ENCODE data around the gene RNF2. TPM values are rescaled to one million over a fixed set of nuclear protein-coding genes. Genes with fewer than 3 reads are reported as not detected.
"Not testable (repeated sequence)": the region's sequence is repeated elsewhere in the genome, so short reads cannot be mapped to it uniquely, and the experiment has no call there.

The RNF2 gene
- 75.3 and 77.0 TPM in 2 replicates for total RNA-seq (2021)
- long read RNA-seq, transcript RNF2-202 (7 exons, 3,606 nt) = major isoform, 296 of 369 reads
- long read RNA-seq, transcript RNF2-201 (6 exons, 1,677 nt) = minor isoform, 22 of 369 reads
- long read RNA-seq, partial matches to known transcripts = 14 of 369 reads
- long read RNA-seq, other reads (novel, unspliced or antisense) = 37 of 369 reads

DNA sequence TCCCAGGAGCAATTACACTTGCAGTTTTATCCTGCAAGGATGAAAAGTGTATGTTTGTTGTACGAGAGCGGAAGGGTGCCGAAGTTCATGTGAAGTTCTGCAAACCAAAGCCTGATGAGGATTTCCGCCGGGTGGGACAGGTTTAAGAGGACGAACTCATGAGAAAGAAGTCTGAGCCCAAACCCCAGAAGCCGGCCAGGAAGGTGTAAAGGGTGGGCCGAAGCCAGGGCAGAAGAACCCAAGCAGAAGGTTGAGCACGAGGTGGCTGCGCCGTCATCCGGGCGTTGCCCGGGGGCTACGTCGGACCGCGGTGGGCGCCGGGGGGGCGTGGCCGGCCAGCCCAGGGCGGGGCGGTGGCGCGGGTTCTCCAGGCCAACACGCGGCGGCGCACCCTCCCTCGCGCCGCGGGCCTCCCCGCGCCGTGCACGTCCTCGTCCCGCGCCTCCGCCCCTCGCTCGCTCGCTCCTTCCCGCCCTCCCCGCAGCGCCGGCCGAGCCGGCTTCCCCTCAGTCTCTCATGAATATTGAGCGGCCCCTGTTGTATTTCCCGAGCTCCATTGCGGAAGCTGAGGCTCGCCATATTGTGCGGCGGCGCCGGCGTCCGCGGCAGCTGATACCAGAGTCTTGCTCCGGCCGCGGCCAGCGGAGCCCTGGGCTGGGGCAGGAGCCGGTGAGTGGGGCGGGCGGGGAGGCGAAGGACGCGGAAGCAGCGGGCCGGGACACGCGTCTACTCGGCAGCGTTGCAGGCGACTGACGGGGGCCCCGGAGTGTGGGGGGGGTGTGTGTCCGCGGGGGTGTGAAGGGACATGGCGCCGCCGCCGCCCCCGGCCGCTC is at the start of gene RNF2:
Gene RNF2 (plus strand): TSS at position 578 of the 833 bp plus-strand sequence. CDS start 41,996 bp downstream, outside the sequence.
- H4K8ac ChIP-seq (replicated peaks; ENCODE audit: insufficient read length, low read depth, low read length) = no peak within 1 kb of the TSS
- no peak within 1 kb of the TSS for H2BK20ac ChIP-seq (ENCODE audit: low read depth, low read length, poor library complexity, severe bottlenecking)
- H3K56ac ChIP-seq (ENCODE audit: insufficient read length, low read depth, low read length) = no peak within 1 kb of the TSS
- peak within 1 kb of the TSS; percentile 86 for H3K4me2 ChIP-seq (ENCODE audit: insufficient read depth, insufficient read length, low read length)
- H3K27ac ChIP-seq (ENCODE audit: insufficient read length, low read depth, low read length) = no peak within 1 kb of the TSS
- no peak within 1 kb of the TSS for H2BK5ac ChIP-seq (ENCODE audit: insufficient read length, low read length)
- no peak within 1 kb of the TSS for H2BK15ac ChIP-seq (ENCODE audit: low read depth, low read length)
- H4K20me1 ChIP-seq (ENCODE audit: control insufficient read depth, insufficient read depth, insufficient read length) = no peaks in the 10 kb centered on the region
- peak within 1 kb of the TSS; percentile 96 for H3K14ac ChIP-seq (ENCODE audit: insufficient read depth, low read length)
- peaks cover 3% of the 10 kb centered on the region for H3K23me2 ChIP-seq (ENCODE audit: insufficient read length, low read depth, low read length, poor library complexity, severe bottlenecking)
- H3K9ac ChIP-seq (ENCODE audit: extremely low read depth, insufficient read length, low read length) = peak within 1 kb of the TSS; percentile 81
- DNase-seq = peak; percentile 88
- H3K79me1 ChIP-seq (ENCODE audit: insufficient read depth, low read depth, low read length, poor library complexity, severe bottlenecking) = peaks cover 5% of the 10 kb centered on the region
- peaks cover 37 to 38% of the 10 kb centered on the region in 2 experiments for H3K4me1 Mint-ChIP-seq
- H3K79me2 ChIP-seq (ENCODE audit: insufficient read depth, low read length) = peaks cover 24% of the 10 kb centered on the region
- no peak within 1 kb of the TSS for H4K5ac ChIP-seq (ENCODE audit: insufficient read length, low read depth, low read length)
- H2AK5ac ChIP-seq (ENCODE audit: insufficient read length, low read length) = no peak within 1 kb of the TSS
- peaks cover 3% of the 10 kb centered on the region; the same call in 1 of the 2 replicates for H3K4me1 ChIP-seq (ENCODE audit: insufficient read depth, low read length)
- H3K9me3 Mint-ChIP-seq = peaks cover 0 to 4% of the 10 kb centered on the region in 2 experiments; a peak in 1 of 5 replicates
- H2BK12ac ChIP-seq (ENCODE audit: insufficient read length, low read depth, low read length) = peak within 1 kb of the TSS; percentile 69
- WGBS (ENCODE audit: extremely low coverage, insufficient read length, low lambda C conversion rate) = no CpG with 5 or more reads among the region's 89 CpGs
- H3K23ac ChIP-seq (ENCODE audit: insufficient read length, low read depth, low read length) = no peak within 1 kb of the TSS
- H3T11ph ChIP-seq (ENCODE audit: low read length) = no peak within 1 kb of the TSS
- no peak within 1 kb of the TSS for H3K4ac ChIP-seq (ENCODE audit: low read depth, low read length)
- no peak within 1 kb of the TSS for H2AFZ ChIP-seq (ENCODE audit: low read length)
- H4K91ac ChIP-seq (ENCODE audit: insufficient read length, low read depth, low read length) = peak within 1 kb of the TSS; percentile 68
- peak within 1 kb of the TSS; percentile 91 for H3K18ac ChIP-seq (ENCODE audit: insufficient read length, low read depth, low read length)
- H3K27me3 ChIP-seq (ENCODE audit: insufficient read depth, low read length) = peaks cover 2% of the 10 kb centered on the region; the same call in 1 of the 2 replicates
- no peaks in the 10 kb centered on the region for H3K9me3 ChIP-seq (ENCODE audit: control insufficient read depth, low read depth, low read length)
- peaks cover 20% of the 10 kb centered on the region for H3K27me3 Mint-ChIP-seq (ENCODE audit: low read depth)
- TF ChIP-seq, protein P1, sequence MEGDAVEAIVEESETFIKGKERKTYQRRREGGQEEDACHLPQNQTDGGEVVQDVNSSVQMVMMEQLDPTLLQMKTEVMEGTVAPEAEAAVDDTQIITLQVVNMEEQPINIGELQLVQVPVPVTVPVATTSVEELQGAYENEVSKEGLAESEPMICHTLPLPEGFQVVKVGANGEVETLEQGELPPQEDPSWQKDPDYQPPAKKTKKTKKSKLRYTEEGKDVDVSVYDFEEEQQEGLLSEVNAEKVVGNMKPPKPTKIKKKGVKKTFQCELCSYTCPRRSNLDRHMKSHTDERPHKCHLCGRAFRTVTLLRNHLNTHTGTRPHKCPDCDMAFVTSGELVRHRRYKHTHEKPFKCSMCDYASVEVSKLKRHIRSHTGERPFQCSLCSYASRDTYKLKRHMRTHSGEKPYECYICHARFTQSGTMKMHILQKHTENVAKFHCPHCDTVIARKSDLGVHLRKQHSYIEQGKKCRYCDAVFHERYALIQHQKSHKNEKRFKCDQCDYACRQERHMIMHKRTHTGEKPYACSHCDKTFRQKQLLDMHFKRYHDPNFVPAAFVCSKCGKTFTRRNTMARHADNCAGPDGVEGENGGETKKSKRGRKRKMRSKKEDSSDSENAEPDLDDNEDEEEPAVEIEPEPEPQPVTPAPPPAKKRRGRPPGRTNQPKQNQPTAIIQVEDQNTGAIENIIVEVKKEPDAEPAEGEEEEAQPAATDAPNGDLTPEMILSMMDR (conservative IDR thresholded peaks at IDR 0.05) = no peak; the same call in 2 of the 3 replicates
- H3K27ac Mint-ChIP-seq = peak within 1 kb of the TSS; percentile 93 to 99 (median 97)
- peak within 1 kb of the TSS; percentile 93 to 97 for H3K4me3 Mint-ChIP-seq
- peaks cover 0 to 10% (median 4%) of the 10 kb centered on the region in 3 experiments; a peak in 3 of 7 replicates for H3K36me3 Mint-ChIP-seq (ENCODE audit: insufficient read depth in 1 of 3, low read depth in 3 of 3)
- H2BK120ac ChIP-seq (ENCODE audit: low read depth, low read length, poor library complexity, severe bottlenecking) = no peak within 1 kb of the TSS

DNA sequence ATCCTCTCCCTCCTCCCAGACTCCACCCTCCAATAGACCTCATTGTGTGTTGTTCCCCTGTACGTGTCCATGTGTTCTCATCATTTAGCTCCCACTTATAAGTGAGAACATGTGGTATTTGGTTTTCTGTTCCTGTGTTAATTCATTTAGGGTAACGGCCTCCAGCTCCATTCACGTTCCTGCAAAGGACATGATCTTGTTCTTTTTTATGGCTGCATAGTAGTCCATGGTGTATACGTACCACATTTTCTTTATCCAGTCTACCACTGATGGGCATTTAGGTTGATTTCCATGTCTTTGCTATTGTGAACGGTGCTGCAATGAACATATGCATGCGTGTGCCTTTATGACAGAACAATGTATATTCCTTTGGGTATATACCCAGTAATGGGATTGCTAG is 45.4 kb upstream of the RNF2 start:
- DNase-seq; H4K91ac ChIP-seq (ENCODE audit: insufficient read length, low read depth, low read length); H3T11ph ChIP-seq (ENCODE audit: low read length); H3K23ac ChIP-seq (ENCODE audit: insufficient read length, low read depth, low read length); H3K56ac ChIP-seq (ENCODE audit: insufficient read length, low read depth, low read length); H2AK5ac ChIP-seq (ENCODE audit: insufficient read length, low read length); H4K8ac ChIP-seq (replicated peaks; ENCODE audit: insufficient read length, low read depth, low read length); H3K79me2 ChIP-seq (ENCODE audit: insufficient read depth, low read length); H3K9me3 ChIP-seq (ENCODE audit: control insufficient read depth, low read depth, low read length); H3K79me1 ChIP-seq (ENCODE audit: insufficient read depth, low read depth, low read length, poor library complexity, severe bottlenecking); H2BK5ac ChIP-seq (ENCODE audit: insufficient read length, low read length); H3K18ac ChIP-seq (ENCODE audit: insufficient read length, low read depth, low read length); H4K5ac ChIP-seq (ENCODE audit: insufficient read length, low read depth, low read length); H3K14ac ChIP-seq (ENCODE audit: insufficient read depth, low read length); H2BK120ac ChIP-seq (ENCODE audit: low read depth, low read length, poor library complexity, severe bottlenecking); H3K27me3 Mint-ChIP-seq (ENCODE audit: low read depth); H3K27ac ChIP-seq (ENCODE audit: insufficient read length, low read depth, low read length); H3K23me2 ChIP-seq (ENCODE audit: insufficient read length, low read depth, low read length, poor library complexity, severe bottlenecking); H3K27ac Mint-ChIP-seq; H3K9ac ChIP-seq (ENCODE audit: extremely low read depth, insufficient read length, low read length); H3K27me3 ChIP-seq (ENCODE audit: insufficient read depth, low read length); H2BK15ac ChIP-seq (ENCODE audit: low read depth, low read length); H3K4me2 ChIP-seq (ENCODE audit: insufficient read depth, insufficient read length, low read length); H2BK12ac ChIP-seq (ENCODE audit: insufficient read length, low read depth, low read length); H3K4ac ChIP-seq (ENCODE audit: low read depth, low read length); H3K4me1 ChIP-seq (ENCODE audit: insufficient read depth, low read length); H3K4me1 Mint-ChIP-seq; H3K36me3 Mint-ChIP-seq (ENCODE audit: insufficient read depth in 1 of 3, low read depth in 3 of 3); H4K20me1 ChIP-seq (ENCODE audit: control insufficient read depth, insufficient read depth, insufficient read length); H3K4me3 Mint-ChIP-seq; H2BK20ac ChIP-seq (ENCODE audit: low read depth, low read length, poor library complexity, severe bottlenecking); H2AFZ ChIP-seq (ENCODE audit: low read length): not testable (repeated sequence)
- H3K9me3 Mint-ChIP-seq = peaks cover 0 to 11% of the 10 kb centered on the region in 2 experiments; a peak in 3 of 5 replicates
- no CpG with 5 or more reads among the region's 6 CpGs for WGBS (ENCODE audit: extremely low coverage, insufficient read length, low lambda C conversion rate)
